GM18526 (cell line): ENCODE results near the gene TSPEAR.

ENCODE experiments used
- POLR2A ChIP-seq: IDR thresholded peaks from 3 replicates; pipeline ENCODE4 v1.6.1; 2011; ENCODE audit not compliant: insufficient read length; ENCODE audit errors: extremely low read depth

The TSPEAR gene

GRCh38 chr21:44485254-44485793 is 226.0 kb downstream of the TSPEAR start:
- no peak for TF ChIP-seq POLR2A

DNA sequence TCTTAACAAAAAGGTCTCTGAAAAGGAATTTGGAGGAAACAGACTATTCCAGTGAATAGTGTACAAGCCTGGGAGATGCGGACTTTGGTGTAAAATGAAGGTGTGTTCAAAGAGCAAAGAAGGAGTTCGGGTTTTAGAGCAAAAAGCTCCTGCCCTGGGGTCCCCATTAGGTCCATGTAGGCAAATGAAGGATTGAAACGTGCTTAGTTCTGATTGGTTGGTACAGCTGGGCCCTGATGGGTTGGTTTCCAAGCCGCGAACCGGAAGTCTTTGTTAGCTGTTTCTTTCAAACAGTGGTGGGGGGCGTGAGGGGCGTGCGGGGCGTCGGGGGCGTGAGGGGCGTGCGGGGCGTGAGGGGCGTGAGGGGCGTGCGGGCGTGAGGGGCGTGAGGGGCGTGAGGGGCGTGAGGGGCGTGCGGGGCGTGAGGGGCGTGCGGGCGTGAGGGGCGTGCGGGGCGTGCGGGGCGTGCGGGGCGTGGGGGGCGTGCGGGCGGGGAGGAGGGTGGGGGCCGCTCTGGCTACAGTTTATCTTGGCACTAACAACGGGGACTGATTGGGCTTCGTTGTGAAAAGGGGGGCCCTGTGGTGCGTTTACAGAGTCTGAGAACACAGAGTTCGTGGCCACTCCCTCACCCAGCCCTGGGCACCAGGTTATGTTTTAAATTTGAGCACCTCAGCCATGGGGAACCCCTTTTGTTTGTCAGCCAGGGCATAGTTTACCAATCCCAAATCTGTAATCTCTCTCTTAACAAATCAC is 226.7 kb downstream of the TSPEAR start:
- TF ChIP-seq POLR2A = no peak

GRCh38 chr21:44483288-44484237 is 227.8 kb downstream of the TSPEAR start:
- TF ChIP-seq POLR2A = no peak

DNA sequence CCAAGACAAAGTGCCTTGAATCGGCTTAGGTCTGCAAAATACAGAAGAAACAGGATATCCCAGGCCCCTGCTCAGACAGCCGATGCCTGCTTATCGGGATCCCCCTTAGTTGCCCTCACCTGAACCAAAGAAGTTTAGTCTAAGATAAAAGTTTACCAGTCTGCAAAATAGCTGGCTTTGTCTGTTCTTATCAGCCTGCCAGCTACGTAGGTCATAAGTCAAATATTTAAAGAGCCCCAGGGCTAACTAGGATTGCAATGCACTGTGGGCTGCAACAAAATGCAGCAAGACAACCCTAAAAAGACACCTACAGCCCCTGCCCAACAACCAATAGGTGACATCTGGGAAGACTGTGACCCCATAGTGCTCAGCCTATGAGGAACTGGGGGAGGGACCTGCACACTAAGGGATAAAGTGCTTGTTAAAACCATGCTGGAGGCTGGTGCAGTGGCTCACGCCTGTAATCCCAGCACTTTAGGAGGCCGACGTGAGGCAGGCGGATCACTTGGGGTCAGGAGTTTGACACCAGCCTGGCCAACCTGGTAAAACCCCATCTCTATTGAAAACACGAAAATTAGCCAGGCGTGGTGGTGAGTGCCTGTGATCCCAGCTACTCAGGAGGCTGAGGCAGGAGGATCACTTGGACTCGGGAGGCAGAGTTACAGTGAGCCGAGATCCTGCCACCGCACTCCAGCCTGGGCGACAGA is 228.6 kb downstream of the TSPEAR start:
- no peak for TF ChIP-seq POLR2A

GRCh38 chr21:44480200-44481053 is 230.9 kb downstream of the TSPEAR start:
- TF ChIP-seq POLR2A = no peak

DNA sequence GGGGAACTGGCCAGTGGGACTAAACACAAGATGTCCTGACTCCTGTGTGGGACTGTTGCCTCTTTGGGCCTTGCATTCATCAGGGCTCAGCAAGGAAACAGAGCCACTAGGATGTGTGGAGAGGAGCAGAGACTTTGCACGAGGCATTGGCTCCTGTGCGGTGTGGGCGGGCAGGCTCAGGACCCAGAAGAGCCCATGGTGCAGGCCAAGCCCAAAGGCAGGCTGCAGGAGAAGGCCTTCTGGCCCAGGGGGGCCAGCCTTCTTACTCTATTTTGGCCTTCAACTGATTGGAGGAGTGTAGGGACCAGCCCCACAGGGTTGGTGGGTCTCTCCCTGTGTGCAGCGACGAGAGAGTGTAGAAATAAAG is 232.6 kb downstream of the TSPEAR start:
- TF ChIP-seq POLR2A = no peak

- no peak for TF ChIP-seq POLR2A
Observed at GRCh38 chr21:44478124-44478800, 233.1 kb downstream of the TSPEAR start.

DNA sequence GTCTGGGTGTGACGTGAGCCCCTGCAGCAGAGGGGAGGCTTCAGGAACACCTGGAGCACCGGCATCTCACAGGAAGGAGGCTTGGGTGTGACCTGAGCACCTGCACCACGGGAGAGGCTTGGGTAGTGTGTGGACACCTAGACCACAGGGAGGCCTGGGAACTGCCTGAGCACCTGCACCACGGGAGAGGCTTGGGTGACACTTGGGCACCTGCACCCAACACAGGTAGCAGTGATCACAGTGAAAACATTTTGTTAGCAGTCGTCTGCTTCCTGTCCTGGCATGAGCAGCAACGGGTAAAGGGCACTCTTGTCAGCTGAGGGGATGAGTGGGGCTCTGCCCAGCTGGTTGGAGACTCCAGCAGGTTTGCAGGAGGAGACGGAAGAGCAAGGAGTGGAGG is 233.7 kb downstream of the TSPEAR start:
- no peak for TF ChIP-seq POLR2A

DNA sequence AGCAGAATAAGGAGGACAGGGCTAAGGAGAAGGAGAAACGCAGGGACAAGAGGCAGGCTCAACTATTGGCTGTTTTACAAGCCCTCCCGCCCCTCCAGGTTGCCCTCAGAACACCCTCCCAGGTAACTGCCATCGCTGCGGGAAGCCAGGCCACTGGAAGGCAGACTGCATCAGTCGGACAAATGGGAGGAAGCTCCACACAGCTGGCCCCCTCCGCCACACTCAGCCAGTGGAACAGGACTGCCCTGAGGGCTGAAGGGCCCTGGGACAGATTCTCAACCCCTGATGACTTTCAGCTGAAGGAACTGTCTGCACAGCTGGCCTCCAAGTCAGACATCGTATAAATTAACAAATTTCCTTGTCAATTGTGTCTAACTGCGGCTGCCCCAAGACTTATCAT is 234.2 kb downstream of the TSPEAR start:
- TF ChIP-seq POLR2A = no peak

GRCh38 chr21:44475266-44475845 is 236.0 kb downstream of the TSPEAR start:
- TF ChIP-seq POLR2A = no peak

GRCh38 chr21:44473915-44474555 is 237.3 kb downstream of the TSPEAR start:
- no peak for TF ChIP-seq POLR2A

DNA sequence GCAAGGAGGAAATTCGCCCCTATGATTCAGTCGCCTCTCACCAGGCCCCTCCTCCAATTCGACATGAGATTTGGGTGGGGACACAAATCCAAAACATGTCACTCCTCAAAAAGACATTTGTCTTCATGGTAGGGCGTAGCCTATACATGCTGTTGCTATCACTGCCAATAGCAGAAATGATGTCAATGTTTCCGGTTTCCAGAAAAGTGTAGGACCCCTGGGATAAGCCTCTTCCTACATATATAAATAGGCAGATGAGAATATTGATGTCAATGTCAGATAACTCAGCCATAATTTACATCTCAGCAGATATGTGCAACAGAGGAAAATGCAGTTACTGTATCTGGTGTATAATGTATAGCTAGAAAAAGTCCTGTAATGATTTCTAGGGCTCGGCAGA is 239.4 kb downstream of the TSPEAR start:
- TF ChIP-seq POLR2A = no peak

GRCh38 chr21:44471341-44471740 is 240.0 kb downstream of the TSPEAR start:
- TF ChIP-seq POLR2A = no peak
